Measurements from ENCODE around the gene STIM1.

The STIM1 gene

DNA sequence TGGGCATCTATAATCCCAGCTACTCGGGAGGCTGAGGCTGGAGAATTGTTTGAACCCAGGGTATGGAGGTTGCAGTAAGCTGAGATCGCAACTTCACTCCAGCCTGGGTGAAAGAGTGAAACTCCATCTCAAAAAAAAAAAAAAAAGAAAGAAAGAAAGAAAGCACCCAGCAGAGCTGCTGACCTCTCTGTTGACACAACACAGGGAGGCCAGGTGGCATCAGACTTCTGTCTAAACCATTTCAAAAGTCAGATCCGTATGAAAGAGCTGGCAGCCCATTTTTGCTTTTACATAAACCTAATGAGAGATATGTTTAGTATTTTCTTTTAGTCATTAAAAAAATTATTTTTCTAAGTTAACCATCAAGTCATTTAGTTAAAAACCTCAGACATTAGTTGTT, 174.7 kb downstream of the STIM1 start:
- H3K4me3 ChIP-seq (ENCODE audit: low read depth, low read length) = no peak overlapping the region
- no peak for DNase-seq (ENCODE audit: low read depth)
- TF ChIP-seq CTCF (conservative IDR thresholded peaks at IDR 0.05; ENCODE audit: low read depth, low read length) = no peak

GRCh38 chr11:4032097-4032496, 176.6 kb downstream of the STIM1 start:
- H3K4me3 ChIP-seq (ENCODE audit: low read depth, low read length) = no peak overlapping the region
- DNase-seq (ENCODE audit: low read depth) = no peak
- TF ChIP-seq CTCF (conservative IDR thresholded peaks at IDR 0.05; ENCODE audit: low read depth, low read length) = no peak

- TF ChIP-seq CTCF (conservative IDR thresholded peaks at IDR 0.05; ENCODE audit: low read depth, low read length) = no peak
- DNase-seq (ENCODE audit: low read depth) = no peak
- H3K4me3 ChIP-seq (ENCODE audit: low read depth, low read length) = no peak overlapping the region
Measured at GRCh38 chr11:4035985-4036384, 180.5 kb downstream of the STIM1 start.

DNA sequence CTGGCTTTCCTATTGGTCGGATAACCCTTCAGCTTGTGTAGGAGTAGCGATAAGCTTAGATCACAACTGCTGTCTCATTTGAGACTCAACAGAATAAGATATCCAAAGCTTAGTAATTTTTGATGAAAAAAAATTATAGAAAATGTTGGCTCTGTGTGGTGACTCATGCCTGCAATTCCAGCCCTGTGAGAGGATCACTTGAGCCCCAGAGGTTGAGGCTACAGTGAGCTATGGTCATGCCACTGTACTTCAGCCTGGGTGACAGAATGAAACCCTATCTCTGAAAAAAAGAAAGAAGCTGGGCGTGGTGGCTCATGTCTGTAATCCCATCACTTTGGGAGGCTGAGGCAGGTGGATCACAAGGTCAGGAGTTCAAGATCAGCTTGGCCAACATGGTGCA, 183.5 kb downstream of the STIM1 start:
- TF ChIP-seq CTCF (conservative IDR thresholded peaks at IDR 0.05; ENCODE audit: low read depth, low read length) = no peak
- H3K4me3 ChIP-seq (ENCODE audit: low read depth, low read length) = no peak overlapping the region
- DNase-seq (ENCODE audit: low read depth) = peak; percentile 39

- no peak for DNase-seq (ENCODE audit: low read depth)
- no peak overlapping the region for H3K4me3 ChIP-seq (ENCODE audit: low read depth, low read length)
- no peak for TF ChIP-seq CTCF (conservative IDR thresholded peaks at IDR 0.05; ENCODE audit: low read depth, low read length)
Measured at GRCh38 chr11:4040461-4040860, 185.0 kb downstream of the STIM1 start.

DNA sequence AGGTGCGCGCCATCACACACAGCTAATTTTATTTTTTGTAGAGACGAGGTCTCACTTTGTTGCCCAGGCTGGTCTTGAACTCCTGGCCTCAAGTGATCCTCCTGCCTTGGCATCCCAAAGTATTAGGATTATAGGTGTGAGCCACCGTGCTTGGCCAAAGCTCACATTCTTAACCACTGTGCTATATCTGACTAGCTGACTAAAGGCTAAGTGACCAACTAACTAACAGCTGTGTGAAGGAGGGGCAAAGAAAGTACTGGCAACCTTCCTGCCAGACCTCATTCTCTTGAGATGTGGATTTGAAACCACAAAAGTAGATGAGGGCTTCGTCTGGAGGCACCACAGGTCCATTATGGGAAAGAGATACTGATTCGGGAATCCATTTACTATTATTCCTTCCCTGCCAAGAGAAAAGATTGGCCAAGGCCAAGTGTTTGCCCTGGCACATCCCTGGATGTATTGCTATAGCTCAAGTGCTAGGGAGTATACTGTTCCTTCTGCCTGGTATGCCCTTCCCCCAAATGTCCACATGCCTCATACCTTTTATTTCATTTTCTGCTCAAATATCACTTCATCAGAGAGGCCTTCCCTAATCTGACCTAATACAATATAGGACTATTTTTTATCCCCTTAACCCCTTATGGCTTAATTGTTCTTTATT, 186.4 kb downstream of the STIM1 start:
- TF ChIP-seq CTCF (conservative IDR thresholded peaks at IDR 0.05; ENCODE audit: low read depth, low read length) = no peak
- no peak for DNase-seq (ENCODE audit: low read depth)
- no peak overlapping the region for H3K4me3 ChIP-seq (ENCODE audit: low read depth, low read length)

- no peak overlapping the region for H3K4me3 ChIP-seq (ENCODE audit: low read depth, low read length)
- no peak for TF ChIP-seq CTCF (conservative IDR thresholded peaks at IDR 0.05; ENCODE audit: low read depth, low read length)
- DNase-seq (ENCODE audit: low read depth) = no peak
Measured at GRCh38 chr11:4044976-4045646, 189.6 kb downstream of the STIM1 start.
